Measurements from ENCODE around the gene RPH3AL. TPM values are rescaled to one million over a fixed set of nuclear protein-coding genes. Genes with fewer than 3 reads are reported as not detected.

Gene RPH3AL
- total RNA-seq, 4 donors from 2014 or later: 10.0 to 51.1 (median 25.7) TPM

DNA sequence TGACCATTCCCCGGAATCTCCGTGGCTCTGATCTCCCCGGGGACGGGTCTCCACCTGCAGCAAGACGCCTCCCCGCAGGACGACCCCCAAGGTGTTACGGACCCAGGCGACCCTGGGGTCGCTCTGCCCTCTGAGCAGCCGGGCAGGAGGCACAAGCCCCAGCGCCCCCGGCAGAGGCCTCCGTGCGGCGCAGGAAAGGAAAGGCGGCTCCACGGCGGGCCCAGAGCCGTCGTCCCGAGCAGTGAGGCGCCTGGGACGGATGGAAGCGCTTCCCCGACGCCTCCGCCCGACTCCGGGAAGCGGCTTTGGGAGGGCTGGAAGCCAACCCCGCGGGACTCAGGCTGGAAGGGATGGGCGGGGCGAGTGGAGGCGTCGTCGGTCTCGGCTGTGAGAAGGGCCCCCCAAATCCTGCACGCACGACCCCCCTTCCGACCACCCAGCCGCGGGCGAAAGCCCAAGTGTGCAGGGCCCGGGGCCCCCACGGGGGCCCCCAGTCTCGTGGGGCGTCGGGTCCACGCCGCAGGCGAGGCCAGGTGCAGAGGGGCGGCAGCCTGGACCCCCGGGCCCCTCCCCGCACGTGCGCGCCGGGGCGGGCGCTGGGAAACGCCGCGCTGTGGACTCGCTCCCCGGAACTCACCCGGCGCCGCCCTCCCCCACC lies 32.7 kb upstream of the RPH3AL start:
- TF ChIP-seq, protein P1, sequence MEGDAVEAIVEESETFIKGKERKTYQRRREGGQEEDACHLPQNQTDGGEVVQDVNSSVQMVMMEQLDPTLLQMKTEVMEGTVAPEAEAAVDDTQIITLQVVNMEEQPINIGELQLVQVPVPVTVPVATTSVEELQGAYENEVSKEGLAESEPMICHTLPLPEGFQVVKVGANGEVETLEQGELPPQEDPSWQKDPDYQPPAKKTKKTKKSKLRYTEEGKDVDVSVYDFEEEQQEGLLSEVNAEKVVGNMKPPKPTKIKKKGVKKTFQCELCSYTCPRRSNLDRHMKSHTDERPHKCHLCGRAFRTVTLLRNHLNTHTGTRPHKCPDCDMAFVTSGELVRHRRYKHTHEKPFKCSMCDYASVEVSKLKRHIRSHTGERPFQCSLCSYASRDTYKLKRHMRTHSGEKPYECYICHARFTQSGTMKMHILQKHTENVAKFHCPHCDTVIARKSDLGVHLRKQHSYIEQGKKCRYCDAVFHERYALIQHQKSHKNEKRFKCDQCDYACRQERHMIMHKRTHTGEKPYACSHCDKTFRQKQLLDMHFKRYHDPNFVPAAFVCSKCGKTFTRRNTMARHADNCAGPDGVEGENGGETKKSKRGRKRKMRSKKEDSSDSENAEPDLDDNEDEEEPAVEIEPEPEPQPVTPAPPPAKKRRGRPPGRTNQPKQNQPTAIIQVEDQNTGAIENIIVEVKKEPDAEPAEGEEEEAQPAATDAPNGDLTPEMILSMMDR (IDR thresholded peaks at IDR 0.05): no peak
- ATAC-seq (ENCODE audit: low FRiP score) (peak; percentile 39), DNase-seq (ENCODE audit: low spot score) (no peak)

DNA sequence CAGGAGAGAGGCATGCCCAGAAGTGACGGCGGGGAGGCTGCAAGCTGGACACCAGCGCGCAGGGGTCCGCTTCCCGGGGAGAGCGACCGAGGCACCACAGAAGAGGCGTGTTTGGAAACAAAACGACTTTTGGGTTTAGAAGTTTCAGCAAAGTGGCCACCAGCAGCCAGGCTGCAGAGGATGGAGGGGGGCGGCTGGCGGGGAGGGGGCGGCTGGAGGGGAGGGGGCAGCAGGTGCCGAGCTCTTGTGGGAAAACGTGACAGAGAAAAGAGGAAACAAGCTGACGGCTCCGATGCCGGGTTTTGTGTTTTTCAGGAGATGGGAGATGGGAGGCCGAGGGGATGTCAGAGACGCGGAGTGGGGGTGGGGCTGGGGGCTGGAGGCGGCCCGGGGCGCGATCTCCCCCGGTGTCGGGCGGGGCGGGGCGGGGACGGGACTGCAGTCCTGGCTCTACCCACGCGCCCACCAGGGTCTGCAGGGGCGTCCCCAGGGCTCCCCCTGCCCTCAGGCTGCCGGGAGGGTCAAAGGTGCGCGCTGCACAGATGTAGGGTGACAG lies 32.1 kb upstream of the RPH3AL start:
- TF ChIP-seq, protein P1 (IDR thresholded peaks at IDR 0.05): no peak
- ATAC-seq (ENCODE audit: low FRiP score) (no peak), DNase-seq (ENCODE audit: low spot score) (no peak)

DNA sequence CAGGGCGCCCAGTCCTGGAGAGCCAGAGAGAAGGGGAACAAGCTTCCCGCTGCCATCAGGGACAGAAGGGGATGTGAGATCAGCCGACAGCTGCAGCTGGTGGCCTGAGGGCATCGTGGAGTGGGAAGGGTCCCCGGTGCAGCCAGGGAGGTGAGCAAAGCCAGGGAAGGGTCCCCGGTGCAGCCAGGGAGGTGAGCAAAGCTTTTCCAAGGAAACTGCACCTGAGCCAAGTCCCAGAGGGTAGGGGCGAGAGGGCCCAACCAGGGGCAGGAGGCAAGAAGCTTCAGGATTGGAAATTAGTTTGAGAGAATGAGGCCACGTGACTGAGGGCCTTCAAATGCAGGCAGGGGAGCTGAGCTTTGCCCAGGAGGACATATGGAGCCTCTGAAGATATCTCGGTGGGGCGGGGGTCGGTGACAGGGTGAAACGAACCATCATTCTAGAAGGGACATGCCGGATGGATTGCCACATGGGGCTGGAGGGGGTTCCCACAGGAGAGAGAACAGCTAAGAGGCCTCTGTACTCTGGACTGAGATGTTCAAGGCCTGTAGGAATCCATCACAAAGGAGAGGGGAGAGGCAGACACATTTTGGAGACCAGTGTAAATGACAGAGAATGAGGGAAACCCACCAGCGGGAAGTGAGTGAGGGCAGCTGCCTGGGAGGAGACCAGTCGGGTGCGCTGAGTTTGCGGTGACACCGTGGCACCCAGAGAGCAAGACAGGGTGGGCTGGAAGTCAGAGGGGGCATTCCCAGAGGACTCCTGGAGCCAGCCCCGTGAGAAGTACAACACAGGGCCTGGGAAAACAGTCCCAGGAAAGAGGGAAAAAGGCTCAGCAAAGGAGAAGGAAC lies 31.4 kb upstream of the RPH3AL start:
- DNase-seq (ENCODE audit: low spot score) (no peak), ATAC-seq (ENCODE audit: low FRiP score) (no peak)

DNA sequence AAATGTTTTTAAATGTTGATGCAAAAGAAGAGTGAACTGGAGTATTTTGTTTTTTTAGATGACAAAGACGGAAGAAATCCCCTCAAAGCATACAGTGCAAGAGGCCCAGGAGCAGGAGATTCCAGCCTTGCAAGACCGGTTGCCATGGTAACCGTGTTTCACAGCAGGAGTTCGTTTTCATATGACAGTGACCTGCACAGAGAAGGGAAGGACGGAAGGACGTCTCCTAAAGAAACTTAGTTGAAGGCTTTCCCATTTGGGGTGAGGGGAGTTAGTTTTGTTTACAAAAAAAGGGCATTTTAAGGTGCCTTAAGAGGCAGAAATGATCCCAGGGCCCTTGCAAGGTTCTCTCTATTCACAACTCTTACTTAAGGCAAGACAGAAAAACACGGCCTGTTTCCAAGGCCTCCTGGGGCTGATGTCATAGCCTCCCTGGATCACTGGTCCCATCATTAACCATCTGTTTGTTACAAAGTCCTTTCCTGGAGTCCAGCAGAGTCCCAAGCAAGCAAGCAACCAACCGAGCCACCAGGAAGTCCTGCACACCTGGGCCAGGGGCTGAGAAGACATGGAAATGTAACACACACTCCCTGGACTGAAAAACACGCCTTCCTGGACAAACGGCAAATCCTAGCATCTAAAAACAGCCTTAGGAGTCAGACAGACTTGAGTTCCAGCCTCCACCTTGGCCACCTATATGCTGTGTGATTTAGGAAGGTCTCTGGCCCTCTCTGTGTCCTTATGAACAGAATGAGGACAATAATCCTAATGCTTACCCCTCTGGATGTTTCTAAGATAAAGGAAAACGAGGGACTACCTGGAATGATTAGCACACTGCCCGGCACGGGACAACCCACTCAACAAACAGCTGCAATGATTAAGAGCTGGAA lies 30.3 kb upstream of the RPH3AL start:
- DNase-seq (ENCODE audit: low spot score) (no peak), ATAC-seq (ENCODE audit: low FRiP score) (no peak)
- TF ChIP-seq, protein P1 (IDR thresholded peaks at IDR 0.05): no peak

More for the DNA sequence above, 31.4 kb upstream of the RPH3AL start:
- TF ChIP-seq, protein P1 (IDR thresholded peaks at IDR 0.05): no peak

DNA sequence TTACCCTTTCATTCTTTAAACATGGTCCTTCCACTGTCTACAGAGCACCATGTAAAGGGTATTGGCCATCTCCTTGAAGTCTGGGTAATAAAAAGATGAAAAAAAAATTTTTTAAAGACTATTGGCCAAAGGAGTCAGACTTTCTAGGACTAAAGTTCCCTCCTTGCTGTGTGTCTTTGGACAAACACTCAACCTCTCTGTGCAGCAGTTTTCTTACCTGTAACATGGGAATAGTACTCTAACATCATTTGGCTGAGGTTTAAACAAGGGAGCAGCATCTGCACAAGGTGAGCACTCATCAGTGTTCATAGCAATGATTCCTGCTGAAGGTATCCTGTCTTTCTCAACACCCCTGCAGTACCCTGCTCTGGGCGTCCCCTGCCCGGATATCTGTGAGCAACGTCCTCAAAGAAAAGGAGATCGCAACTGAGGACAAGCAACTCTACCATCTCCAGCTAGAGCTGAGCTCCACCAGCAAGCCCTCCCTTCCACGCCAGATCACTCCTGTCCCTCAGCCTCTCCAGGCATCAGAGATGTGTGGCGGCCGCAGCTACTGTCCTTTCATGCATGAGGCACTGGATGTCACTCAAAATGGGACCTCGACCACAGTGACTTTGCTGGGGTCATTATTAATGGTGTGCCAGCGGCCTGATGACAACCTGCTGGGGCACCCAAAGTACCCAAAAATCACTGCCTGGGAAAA lies 29.5 kb upstream of the RPH3AL start:
- TF ChIP-seq, protein P1 (IDR thresholded peaks at IDR 0.05): no peak
- no peak for DNase-seq (ENCODE audit: low spot score)
- ATAC-seq (ENCODE audit: low FRiP score): no peak

DNA sequence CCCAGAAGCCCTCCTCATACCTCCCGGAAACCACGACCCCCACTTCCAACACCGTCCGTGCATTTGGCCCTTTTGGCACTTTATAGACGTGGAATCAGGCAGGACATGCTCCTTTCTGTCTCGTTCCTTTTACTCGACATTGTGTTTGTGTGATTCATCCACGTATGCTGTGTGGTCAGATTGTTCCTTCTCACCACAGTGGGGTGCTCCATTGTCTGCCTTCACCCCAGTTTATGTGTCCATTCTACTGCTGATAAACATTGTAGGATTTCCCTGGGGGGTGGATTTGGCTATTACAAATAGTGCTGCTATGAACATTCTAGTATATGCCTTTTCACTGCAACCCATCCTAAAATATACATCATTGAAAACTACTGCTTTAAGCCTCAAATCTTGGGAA lies 28.9 kb upstream of the RPH3AL start:
- TF ChIP-seq, protein P1 (IDR thresholded peaks at IDR 0.05): no peak
- DNase-seq (ENCODE audit: low spot score) (no peak), ATAC-seq (ENCODE audit: low FRiP score) (no peak)

Data from omental fat pad (tissue), 4 donors.